HEK293 (cell line): ENCODE results near the gene MARK2.
A peak's percentile ranks its signal among the peaks of the same experiment; 100 is the strongest.

Experiments used
- CTCF ChIA-PET: fragments of 350-600 bp; formaldehyde crosslinking; extraction: SDS; loops from one replicate; lab custom pipeline; 2021; ENCODE audit warnings: antibody characterized with exemption; lab: Yijun Ruan, JAX
- POLR2A ChIA-PET: fragments of 300-600 bp; formaldehyde crosslinking; extraction: SDS; loops from one replicate; lab custom pipeline; 2020; ENCODE audit warnings: antibody characterized with exemption, inconsistent platforms; lab: Yijun Ruan, JAX
- H3K27ac ChIP-seq: fragments of 200-500 bp; sonication (Bioruptor generic); 2 replicates; pipeline ENCODE4 v1.5.1; 2014; ENCODE audit warnings: low read depth, low read length, control low read depth, inconsistent platforms; ENCODE audit errors: extremely low read depth
- H3K36me3 ChIP-seq, 2 experiments: fragments of 200-500 bp in 1 of 2; sonication (Bioruptor generic) in 1 of 2; 1 replicate in 1 of 2; 2 replicates in 1 of 2; pipeline ENCODE4 v1.5.1; 2014 to 2017; ENCODE audit warnings: inconsistent platforms in 2 of 2, low read length in 2 of 2; ENCODE audit not compliant: control insufficient read depth in 2 of 2, insufficient read depth in 1 of 2
- H3K4me1 ChIP-seq: fragments of 200-500 bp; sonication (Bioruptor generic); 2 replicates; pipeline ENCODE4 v1.5.1; 2014; ENCODE audit warnings: mild to moderate bottlenecking, low read length, inconsistent platforms; ENCODE audit not compliant: control insufficient read depth, insufficient read depth
- H3K4me3 ChIP-seq: 2 replicates; pipeline ENCODE4 v1.5.1; 2011; ENCODE audit warnings: low read depth, mild to moderate bottlenecking, control low read depth, low read length, moderate library complexity
- H3K9me3 ChIP-seq: fragments of 200-500 bp; sonication (Bioruptor generic); 2 replicates; pipeline ENCODE4 v1.5.1; 2014; ENCODE audit warnings: low read depth, low read length, inconsistent platforms; ENCODE audit not compliant: control insufficient read depth, insufficient read depth
- KLF16 ChIP-seq: fragments of 450-650 bp; formaldehyde crosslinking; IDR thresholded peaks from 2 replicates; pipeline ENCODE4 v1.5.1; 2017; ENCODE audit warnings: missing biosample characterization, missing genetic modification characterization
- PRDM1 ChIP-seq: fragments of 450-650 bp; formaldehyde crosslinking; IDR thresholded peaks from 2 replicates; pipeline ENCODE4; 2016; ENCODE audit warnings: missing biosample characterization, missing genetic modification characterization
- SP7 ChIP-seq: fragments of 450-650 bp; formaldehyde crosslinking; IDR thresholded peaks from 2 replicates; pipeline ENCODE4 v1.5.1; 2016; ENCODE audit warnings: missing biosample characterization, missing genetic modification characterization
- ZBTB20 ChIP-seq: fragments of 450-650 bp; formaldehyde crosslinking; IDR thresholded peaks from 2 replicates; pipeline ENCODE4 v1.5.1; 2016; ENCODE audit warnings: missing biosample characterization, missing genetic modification characterization
- ZEB2 ChIP-seq: fragments of 450-650 bp; formaldehyde crosslinking; IDR thresholded peaks from 2 replicates; pipeline ENCODE4 v1.5.1; 2016; ENCODE audit warnings: missing biosample characterization, missing genetic modification characterization
- ZFP37 ChIP-seq: fragments of 450-650 bp; formaldehyde crosslinking; IDR thresholded peaks from 2 replicates; pipeline ENCODE4 v1.5.1; 2016; ENCODE audit warnings: missing biosample characterization, missing genetic modification characterization
- ZNF18 ChIP-seq: fragments of 450-650 bp; formaldehyde crosslinking; IDR thresholded peaks from 2 replicates; pipeline ENCODE4 v1.5.1; 2016; ENCODE audit warnings: missing biosample characterization, missing genetic modification characterization
- ZNF24 ChIP-seq: fragments of 450-650 bp; formaldehyde crosslinking; IDR thresholded peaks from 2 replicates; pipeline ENCODE4 v1.5.1; 2016; ENCODE audit warnings: missing biosample characterization, missing genetic modification characterization
- ZNF335 ChIP-seq: fragments of 450-650 bp; formaldehyde crosslinking; conservative IDR thresholded peaks from 2 replicates; pipeline ENCODE4 v1.5.1; 2016; ENCODE audit warnings: missing biosample characterization, missing genetic modification characterization
- ZNF366 ChIP-seq: fragments of 450-650 bp; formaldehyde crosslinking; conservative IDR thresholded peaks from 2 replicates; pipeline ENCODE4 v1.5.1; 2016; ENCODE audit warnings: missing biosample characterization, missing genetic modification characterization
- ZNF398 ChIP-seq: fragments of 450-650 bp; formaldehyde crosslinking; IDR thresholded peaks from 2 replicates; pipeline ENCODE4 v1.5.1; 2017; ENCODE audit warnings: missing biosample characterization, missing genetic modification characterization
- ZNF501 ChIP-seq: fragments of 450-650 bp; formaldehyde crosslinking; IDR thresholded peaks from 2 replicates; pipeline ENCODE4 v1.5.1; 2016; ENCODE audit warnings: missing biosample characterization, missing genetic modification characterization
- ZNF558 ChIP-seq: fragments of 450-650 bp; formaldehyde crosslinking; IDR thresholded peaks from 2 replicates; pipeline ENCODE4 v1.5.1; 2016; ENCODE audit warnings: missing biosample characterization, missing genetic modification characterization
- ZNF624 ChIP-seq: fragments of 450-650 bp; formaldehyde crosslinking; IDR thresholded peaks from 2 replicates; pipeline ENCODE4 v1.5.1; 2017; ENCODE audit warnings: missing biosample characterization, missing genetic modification characterization
- ZNF639 ChIP-seq: fragments of 450-650 bp; formaldehyde crosslinking; IDR thresholded peaks from 2 replicates; pipeline ENCODE4 v1.5.1; 2016; ENCODE audit warnings: missing biosample characterization, missing genetic modification characterization
- ZNF645 ChIP-seq: fragments of 450-650 bp; formaldehyde crosslinking; IDR thresholded peaks from 2 replicates; pipeline ENCODE4; 2016; ENCODE audit warnings: missing biosample characterization, missing genetic modification characterization
- ZXDB ChIP-seq: fragments of 450-650 bp; formaldehyde crosslinking; IDR thresholded peaks from 2 replicates; pipeline ENCODE4 v1.5.1; 2016; ENCODE audit warnings: missing biosample characterization, missing genetic modification characterization
- TF ChIP-seq, protein P1 (sequence below): fragments of 450-650 bp; formaldehyde crosslinking; IDR thresholded peaks from 2 replicates; pipeline ENCODE4 v1.5.1; 2016; ENCODE audit warnings: missing biosample characterization, missing genetic modification characterization
- TF ChIP-seq, protein P2 (sequence below): fragments of 450-650 bp; formaldehyde crosslinking; conservative IDR thresholded peaks from 2 replicates; pipeline ENCODE4 v1.5.1; 2016; ENCODE audit warnings: low read depth, missing biosample characterization, missing genetic modification characterization
- TF ChIP-seq, protein P3 (sequence below): fragments of 450-650 bp; formaldehyde crosslinking; IDR thresholded peaks from 2 replicates; pipeline ENCODE4 v1.5.1; 2016; ENCODE audit warnings: missing biosample characterization, missing genetic modification characterization

MARK2 gene

DNA sequence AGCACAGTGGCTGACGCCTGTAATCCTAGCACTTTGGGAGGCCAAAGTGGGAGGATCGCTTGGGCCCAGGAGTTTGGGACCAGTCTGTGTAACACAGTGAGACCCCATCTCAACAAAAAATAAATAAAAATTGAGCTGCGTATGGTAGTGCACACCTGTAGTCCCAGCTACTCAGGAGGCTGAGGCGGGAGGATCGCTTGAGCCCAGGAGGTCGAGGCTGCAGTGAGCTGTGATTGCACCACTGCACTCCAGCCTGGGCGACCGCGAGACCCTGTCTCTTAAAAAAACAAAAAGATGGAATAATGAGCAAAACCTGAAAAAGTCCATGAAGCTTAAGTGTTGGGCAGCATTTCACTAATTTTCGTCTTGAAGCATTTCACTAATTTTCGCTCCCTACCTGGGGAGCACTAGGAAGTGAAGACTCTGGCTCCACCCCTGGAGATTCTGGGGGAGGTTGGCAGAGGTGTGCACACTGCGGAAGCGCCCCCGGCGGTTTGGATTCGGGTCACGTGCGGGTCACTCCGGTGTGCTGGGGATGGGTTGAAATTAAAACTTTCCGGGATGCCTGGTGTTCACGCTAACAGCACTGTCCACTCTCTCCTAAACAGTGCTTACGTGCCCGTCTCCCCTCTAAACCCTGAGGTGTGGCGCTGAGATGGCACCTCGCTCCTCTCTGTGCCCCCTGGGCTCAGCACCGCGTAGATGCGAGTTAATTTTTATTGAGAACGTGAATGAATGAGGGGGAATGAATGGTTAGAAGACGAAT lies 99.0 kb downstream of the MARK2 start:
- Histone ChIP-seq H3K36me3 (peaks cover 0 to 20% of the 10 kb centered on the region in 2 experiments; a peak in 1 of 3 replicates), H3K9me3 (no peaks in the 10 kb centered on the region), H3K4me1 (no peaks in the 10 kb centered on the region), H3K4me3 (peak overlapping the region; percentile 57), H3K27ac (peak overlapping the region; percentile 57; the same call in 1 of the 2 replicates)
- ChIA-PET CTCF (interaction anchor here (0.7 to 1.3 kb wide), 7 partner anchors 24 to 102 kb away, joined by 3 to 5 read pairs (median 3); no protein-coding TSS in a partner anchor), POLR2A (interaction anchor here (1.9 kb wide), 1 partner anchor 18 kb away, joined by 9 read pairs; no protein-coding TSS in a partner anchor)
- TF ChIP-seq ZNF24 (tag by site-specific recombination): peak; percentile 81
- 0 out of 2 replicates have a peak, but pooled peaks have one; percentile 66 for TF ChIP-seq ZEB2 (tag by site-specific recombination)
- TF ChIP-seq ZNF18 (tag by site-specific recombination): peak; percentile 41; the same call in 1 of the 2 replicates
- TF ChIP-seq, protein P1, sequence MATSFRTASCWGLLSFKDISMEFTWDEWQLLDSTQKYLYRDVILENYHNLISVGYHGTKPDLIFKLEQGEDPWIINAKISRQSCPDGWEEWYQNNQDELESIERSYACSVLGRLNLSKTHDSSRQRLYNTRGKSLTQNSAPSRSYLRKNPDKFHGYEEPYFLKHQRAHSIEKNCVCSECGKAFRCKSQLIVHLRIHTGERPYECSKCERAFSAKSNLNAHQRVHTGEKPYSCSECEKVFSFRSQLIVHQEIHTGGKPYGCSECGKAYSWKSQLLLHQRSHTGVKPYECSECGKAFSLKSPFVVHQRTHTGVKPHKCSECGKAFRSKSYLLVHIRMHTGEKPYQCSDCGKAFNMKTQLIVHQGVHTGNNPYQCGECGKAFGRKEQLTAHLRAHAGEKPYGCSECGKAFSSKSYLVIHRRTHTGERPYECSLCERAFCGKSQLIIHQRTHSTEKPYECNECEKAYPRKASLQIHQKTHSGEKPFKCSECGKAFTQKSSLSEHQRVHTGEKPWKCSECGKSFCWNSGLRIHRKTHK (tag by site-specific recombination): no peak
- TF ChIP-seq ZXDB (tag by site-specific recombination): 0 out of 2 replicates have a peak, but pooled peaks have one; percentile 49
- no peak for TF ChIP-seq ZNF624 (tag by site-specific recombination)
- no peak for TF ChIP-seq ZNF645 (tag by site-specific recombination)
- no peak for TF ChIP-seq ZNF558 (tag by site-specific recombination)
- TF ChIP-seq ZNF366 (tag by site-specific recombination): peak; percentile 80
- TF ChIP-seq KLF16 (tag by site-specific recombination): no peak
- no peak for TF ChIP-seq ZFP37 (tag by site-specific recombination)
- TF ChIP-seq ZNF639 (tag by site-specific recombination): no peak
- no peak for TF ChIP-seq ZNF501 (tag by site-specific recombination)
- peak; percentile 79 for TF ChIP-seq PRDM1 (tag by site-specific recombination)
- TF ChIP-seq ZNF335: peak; percentile 49
- peak; percentile 73 for TF ChIP-seq SP7
- 0 out of 2 replicates have a peak, but pooled peaks have one; percentile 10 for TF ChIP-seq ZNF398 (tag by site-specific recombination)
- peak; percentile 43; the same call in 1 of the 2 replicates for TF ChIP-seq ZBTB20
- TF ChIP-seq, protein P2, sequence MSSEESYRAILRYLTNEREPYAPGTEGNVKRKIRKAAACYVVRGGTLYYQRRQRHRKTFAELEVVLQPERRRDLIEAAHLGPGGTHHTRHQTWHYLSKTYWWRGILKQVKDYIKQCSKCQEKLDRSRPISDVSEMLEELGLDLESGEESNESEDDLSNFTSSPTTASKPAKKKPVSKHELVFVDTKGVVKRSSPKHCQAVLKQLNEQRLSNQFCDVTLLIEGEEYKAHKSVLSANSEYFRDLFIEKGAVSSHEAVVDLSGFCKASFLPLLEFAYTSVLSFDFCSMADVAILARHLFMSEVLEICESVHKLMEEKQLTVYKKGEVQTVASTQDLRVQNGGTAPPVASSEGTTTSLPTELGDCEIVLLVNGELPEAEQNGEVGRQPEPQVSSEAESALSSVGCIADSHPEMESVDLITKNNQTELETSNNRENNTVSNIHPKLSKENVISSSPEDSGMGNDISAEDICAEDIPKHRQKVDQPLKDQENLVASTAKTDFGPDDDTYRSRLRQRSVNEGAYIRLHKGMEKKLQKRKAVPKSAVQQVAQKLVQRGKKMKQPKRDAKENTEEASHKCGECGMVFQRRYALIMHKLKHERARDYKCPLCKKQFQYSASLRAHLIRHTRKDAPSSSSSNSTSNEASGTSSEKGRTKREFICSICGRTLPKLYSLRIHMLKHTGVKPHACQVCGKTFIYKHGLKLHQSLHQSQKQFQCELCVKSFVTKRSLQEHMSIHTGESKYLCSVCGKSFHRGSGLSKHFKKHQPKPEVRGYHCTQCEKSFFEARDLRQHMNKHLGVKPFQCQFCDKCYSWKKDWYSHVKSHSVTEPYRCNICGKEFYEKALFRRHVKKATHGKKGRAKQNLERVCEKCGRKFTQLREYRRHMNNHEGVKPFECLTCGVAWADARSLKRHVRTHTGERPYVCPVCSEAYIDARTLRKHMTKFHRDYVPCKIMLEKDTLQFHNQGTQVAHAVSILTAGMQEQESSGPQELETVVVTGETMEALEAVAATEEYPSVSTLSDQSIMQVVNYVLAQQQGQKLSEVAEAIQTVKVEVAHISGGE: peak; percentile 53; the same call in 1 of the 2 replicates
- TF ChIP-seq, protein P3, sequence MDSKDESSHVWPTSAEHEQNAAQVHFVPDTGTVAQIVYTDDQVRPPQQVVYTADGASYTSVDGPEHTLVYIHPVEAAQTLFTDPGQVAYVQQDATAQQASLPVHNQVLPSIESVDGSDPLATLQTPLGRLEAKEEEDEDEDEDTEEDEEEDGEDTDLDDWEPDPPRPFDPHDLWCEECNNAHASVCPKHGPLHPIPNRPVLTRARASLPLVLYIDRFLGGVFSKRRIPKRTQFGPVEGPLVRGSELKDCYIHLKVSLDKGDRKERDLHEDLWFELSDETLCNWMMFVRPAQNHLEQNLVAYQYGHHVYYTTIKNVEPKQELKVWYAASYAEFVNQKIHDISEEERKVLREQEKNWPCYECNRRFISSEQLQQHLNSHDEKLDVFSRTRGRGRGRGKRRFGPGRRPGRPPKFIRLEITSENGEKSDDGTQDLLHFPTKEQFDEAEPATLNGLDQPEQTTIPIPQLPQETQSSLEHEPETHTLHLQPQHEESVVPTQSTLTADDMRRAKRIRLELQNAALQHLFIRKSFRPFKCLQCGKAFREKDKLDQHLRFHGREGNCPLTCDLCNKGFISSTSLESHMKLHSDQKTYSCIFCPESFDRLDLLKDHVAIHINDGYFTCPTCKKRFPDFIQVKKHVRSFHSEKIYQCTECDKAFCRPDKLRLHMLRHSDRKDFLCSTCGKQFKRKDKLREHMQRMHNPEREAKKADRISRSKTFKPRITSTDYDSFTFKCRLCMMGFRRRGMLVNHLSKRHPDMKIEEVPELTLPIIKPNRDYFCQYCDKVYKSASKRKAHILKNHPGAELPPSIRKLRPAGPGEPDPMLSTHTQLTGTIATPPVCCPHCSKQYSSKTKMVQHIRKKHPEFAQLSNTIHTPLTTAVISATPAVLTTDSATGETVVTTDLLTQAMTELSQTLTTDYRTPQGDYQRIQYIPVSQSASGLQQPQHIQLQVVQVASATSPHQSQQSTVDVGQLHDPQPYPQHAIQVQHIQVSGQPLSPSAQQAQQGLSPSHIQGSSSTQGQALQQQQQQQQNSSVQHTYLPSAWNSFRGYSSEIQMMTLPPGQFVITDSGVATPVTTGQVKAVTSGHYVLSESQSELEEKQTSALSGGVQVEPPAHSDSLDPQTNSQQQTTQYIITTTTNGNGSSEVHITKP (tag by site-specific recombination): peak; percentile 80
